Retina (tissue), 1 donor: Measurements from ENCODE around the gene CAPN12.
"Not testable (repeated sequence)": the region's sequence is repeated elsewhere in the genome, so short reads cannot be mapped to it uniquely, and the experiment has no call there.

Experiments used
- DNase-seq: peaks from one replicate; pipeline ENCODE4 v3.0.0-alpha.2; 2016

Gene CAPN12

GRCh38 chr19:38770949-38771275, 26.6 kb upstream of the CAPN12 start:
- not testable (repeated sequence) for DNase-seq

GRCh38 chr19:38770228-38770948, 26.1 kb upstream of the CAPN12 start:
- DNase-seq = not testable (repeated sequence)

GRCh38 chr19:38769635-38770211, 25.4 kb upstream of the CAPN12 start:
- peak; percentile 84 for DNase-seq

GRCh38 chr19:38766276-38767047, 22.2 kb upstream of the CAPN12 start:
- DNase-seq = no peak

GRCh38 chr19:38765214-38765613, 20.9 kb upstream of the CAPN12 start:
- DNase-seq = no peak

- DNase-seq = no peak
These were observed 19.5 kb upstream of the CAPN12 start for GRCh38 chr19:38763795-38764220.

GRCh38 chr19:38761884-38762389, 17.7 kb upstream of the CAPN12 start:
- not testable (repeated sequence) for DNase-seq

- not testable (repeated sequence) for DNase-seq
These were observed 16.7 kb upstream of the CAPN12 start for GRCh38 chr19:38760805-38761517.

GRCh38 chr19:38759590-38760003, 15.3 kb upstream of the CAPN12 start:
- DNase-seq = no peak

- not testable (repeated sequence) for DNase-seq
These were observed 9.9 kb upstream of the CAPN12 start for GRCh38 chr19:38754196-38754595.

- DNase-seq = not testable (repeated sequence)
These were observed 9.5 kb upstream of the CAPN12 start for GRCh38 chr19:38753783-38754182.

GRCh38 chr19:38745316-38745715, 1.0 kb upstream of the CAPN12 start:
- no peak for DNase-seq

- DNase-seq = no peak
These were observed 600 bp upstream of the CAPN12 start for GRCh38 chr19:38744874-38745273.

- no peak for DNase-seq
These were observed 628 bp downstream of the CAPN12 start for GRCh38 chr19:38743394-38744297.

GRCh38 chr19:38742906-38743305, 1.4 kb downstream of the CAPN12 start:
- DNase-seq = no peak

- no peak for DNase-seq
These were observed 2.0 kb downstream of the CAPN12 start for GRCh38 chr19:38742296-38742695.

GRCh38 chr19:38741670-38742069, 2.6 kb downstream of the CAPN12 start:
- DNase-seq = no peak

GRCh38 chr19:38740932-38741331, 3.3 kb downstream of the CAPN12 start:
- no peak for DNase-seq

GRCh38 chr19:38740257-38740592, 4.0 kb downstream of the CAPN12 start:
- no peak for DNase-seq

- no peak for DNase-seq
These were observed 4.6 kb downstream of the CAPN12 start for GRCh38 chr19:38739440-38740256.
